Dedifferentiated amniotic fluid mesenchymal stem cell (primary cell): Measurements from ENCODE around the gene KRTCAP2.

Source experiments
- DNase-seq: peaks from one replicate; pipeline ENCODE4 v3.0.0-alpha.2; 2016; ENCODE audit errors: extremely low spot score

The KRTCAP2 gene

DNA sequence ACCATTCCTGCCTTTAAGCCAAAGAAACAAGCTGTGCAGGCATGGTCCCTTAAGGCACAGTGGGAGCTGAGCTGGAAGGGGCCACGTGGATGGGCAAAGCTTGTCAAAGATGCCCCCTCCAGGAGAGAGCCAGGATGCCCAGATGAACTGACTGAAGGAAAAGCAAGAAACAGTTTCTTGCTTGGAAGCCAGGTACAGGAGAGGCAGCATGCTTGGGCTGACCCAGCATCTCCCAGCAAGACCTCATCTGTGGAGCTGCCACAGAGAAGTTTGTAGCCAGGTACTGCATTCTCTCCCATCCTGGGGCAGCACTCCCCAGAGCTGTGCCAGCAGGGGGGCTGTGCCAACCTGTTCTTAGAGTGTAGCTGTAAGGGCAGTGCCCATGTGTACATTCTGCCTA lies 38.8 kb downstream of the KRTCAP2 start:
- DNase-seq = no peak

DNA sequence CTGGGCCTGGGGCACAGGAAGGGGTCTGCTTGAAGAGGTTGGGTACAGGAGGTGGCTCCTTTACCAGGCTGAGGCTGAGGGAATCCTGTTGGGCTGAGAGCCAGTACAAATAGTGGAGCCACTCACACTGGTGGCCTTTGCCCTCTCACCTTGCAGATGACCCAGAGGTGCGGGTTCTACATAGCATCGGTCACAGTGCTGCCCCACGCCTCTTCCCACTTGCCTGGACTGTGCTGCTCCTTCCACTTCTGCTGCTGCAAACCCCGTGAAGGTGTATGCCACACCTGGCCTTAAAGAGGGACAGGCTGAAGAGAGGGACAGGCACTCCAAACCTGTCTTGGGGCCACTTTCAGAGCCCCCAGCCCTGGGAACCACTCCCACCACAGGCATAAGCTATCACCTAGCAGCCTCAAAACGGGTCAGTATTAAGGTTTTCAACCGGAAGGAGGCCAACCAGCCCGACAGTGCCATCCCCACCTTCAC lies 39.3 kb downstream of the KRTCAP2 start:
- DNase-seq = no peak

DNA sequence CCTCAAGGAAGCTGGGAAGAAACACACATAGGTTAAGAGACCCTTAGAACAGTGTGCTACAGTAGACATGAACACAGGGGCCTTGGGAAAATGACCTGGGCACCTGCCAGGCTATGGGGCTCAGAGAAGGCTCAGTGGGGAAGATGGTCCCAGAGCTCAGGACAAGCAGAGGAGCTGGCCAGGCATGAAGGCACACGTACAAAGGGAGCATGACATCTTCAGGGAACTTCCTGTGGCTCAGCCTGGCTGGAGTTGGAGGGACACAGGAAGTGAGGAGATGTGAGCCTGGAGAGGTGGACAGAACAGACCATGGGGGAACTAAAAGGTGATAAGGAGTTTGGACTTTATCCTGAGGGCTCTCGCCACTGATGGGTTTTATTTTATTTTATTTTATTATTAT lies 41.2 kb downstream of the KRTCAP2 start:
- no peak for DNase-seq

DNA sequence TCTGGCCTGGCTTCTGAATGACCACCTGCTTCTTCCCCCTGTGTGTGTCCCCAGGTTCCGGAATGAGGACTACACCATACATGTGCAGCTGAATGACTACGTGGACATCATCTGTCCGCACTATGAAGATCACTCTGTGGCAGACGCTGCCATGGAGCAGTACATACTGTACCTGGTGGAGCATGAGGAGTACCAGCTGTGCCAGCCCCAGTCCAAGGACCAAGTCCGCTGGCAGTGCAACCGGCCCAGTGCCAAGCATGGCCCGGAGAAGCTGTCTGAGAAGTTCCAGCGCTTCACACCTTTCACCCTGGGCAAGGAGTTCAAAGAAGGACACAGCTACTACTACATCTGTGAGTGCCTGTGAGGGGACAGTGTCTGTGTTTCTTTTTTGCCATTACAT lies 41.8 kb downstream of the KRTCAP2 start:
- no peak for DNase-seq

DNA sequence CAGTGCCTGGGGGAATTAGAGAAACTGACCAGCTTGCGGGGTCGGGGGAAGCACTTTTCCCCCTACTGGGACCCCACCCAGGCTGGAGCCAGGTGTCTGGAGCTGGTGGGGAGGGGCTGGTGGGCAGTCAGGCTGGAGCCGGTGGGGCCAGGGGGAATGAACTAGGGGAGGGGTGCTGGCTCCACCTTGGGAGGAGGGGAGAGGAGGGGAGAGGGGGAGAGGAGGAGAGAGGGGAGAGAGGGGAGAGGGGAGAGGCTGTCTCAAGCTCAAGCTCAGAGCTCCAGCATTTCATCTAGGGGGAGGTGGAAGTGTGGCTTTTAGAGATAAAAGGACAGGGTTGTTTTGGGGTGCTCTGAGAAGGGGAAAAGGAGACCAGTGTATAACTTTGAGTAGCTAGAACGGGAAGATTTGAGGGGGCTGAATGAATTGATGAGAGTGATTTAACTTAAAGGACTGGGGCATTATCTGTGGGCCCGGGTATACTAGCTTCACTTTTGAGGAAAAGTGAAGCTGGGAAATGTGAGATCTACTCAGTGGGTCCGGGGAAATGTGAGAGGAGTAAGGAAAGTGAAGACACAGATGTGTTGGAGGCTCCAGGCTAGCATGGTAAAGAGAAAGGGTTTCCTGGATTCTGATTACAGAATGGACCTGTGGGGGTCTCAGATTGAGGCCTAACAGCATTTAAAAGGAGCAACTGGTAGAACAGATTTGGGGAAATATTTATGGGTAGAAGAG lies 42.7 kb downstream of the KRTCAP2 start:
- DNase-seq = no peak

DNA sequence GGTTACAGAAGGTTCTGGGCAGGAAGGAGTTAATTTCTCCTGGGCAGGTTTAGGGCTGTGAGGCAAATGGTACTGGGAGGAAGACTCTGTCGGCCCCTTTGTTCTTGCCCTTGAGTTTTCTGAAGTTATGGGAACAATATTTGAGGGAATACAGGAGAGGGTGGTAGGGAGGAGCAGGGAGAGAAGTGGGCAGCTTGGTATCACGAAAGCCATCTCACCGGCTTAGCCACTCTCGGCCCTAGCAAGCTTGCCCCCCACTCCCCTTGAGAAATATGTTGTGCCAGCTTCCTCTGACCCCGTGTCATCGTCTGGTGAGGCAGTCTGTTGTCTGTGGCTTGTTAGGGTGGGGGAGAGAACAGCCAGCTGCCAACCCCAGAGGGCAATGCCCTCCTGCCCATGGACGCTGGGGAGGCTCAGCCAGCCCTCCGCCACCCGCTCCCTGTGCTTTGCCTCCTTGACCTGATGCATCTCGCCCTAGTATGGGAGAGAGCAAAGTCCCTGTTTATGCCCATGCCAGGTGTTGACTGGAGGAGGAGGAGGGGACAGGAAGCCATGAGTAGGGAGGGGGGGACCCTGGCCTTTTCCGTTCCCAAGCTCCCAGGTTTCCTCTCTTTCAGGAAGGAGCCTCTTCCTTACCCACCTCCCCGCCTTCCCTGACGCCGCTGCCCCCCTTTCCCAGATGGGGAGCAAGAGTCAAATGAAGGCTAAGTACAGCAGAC lies 44.2 kb downstream of the KRTCAP2 start:
- DNase-seq = no peak

DNA sequence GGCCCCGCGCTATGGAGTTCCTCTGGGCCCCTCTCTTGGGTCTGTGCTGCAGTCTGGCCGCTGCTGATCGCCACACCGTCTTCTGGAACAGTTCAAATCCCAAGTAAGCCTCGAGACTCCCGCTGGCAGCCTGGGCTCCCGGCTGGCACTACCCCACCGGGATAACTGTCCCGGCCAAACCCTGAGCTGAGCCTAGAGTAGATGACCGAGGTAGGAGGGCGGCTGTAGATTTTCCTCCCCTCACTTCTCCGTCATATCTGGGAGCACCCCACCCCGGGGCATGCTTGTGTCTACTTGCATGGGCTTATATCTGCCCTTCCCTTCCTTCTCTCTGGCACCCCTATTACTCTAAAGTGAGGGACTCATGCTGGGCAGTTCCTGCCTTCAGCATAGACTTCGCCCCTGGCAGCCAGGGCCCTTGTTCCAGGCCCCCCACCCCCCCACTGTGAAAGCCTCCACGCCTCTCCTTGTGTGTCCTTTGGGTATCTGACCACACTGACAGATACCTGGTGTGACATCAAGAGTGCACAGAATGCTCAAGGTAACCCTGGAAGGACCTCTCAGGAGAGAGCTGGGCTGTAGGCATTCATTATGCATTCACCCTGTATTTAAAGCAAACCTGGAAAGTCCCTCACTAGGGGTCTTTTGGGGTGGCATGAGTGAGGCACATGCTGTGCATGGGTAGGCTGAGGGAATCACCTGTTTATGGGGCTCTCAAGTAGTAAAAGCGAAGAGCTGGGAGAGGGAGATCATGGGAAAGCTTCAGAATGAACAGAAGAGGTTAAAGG lies 44.9 kb downstream of the KRTCAP2 start:
- DNase-seq = no peak

DNA sequence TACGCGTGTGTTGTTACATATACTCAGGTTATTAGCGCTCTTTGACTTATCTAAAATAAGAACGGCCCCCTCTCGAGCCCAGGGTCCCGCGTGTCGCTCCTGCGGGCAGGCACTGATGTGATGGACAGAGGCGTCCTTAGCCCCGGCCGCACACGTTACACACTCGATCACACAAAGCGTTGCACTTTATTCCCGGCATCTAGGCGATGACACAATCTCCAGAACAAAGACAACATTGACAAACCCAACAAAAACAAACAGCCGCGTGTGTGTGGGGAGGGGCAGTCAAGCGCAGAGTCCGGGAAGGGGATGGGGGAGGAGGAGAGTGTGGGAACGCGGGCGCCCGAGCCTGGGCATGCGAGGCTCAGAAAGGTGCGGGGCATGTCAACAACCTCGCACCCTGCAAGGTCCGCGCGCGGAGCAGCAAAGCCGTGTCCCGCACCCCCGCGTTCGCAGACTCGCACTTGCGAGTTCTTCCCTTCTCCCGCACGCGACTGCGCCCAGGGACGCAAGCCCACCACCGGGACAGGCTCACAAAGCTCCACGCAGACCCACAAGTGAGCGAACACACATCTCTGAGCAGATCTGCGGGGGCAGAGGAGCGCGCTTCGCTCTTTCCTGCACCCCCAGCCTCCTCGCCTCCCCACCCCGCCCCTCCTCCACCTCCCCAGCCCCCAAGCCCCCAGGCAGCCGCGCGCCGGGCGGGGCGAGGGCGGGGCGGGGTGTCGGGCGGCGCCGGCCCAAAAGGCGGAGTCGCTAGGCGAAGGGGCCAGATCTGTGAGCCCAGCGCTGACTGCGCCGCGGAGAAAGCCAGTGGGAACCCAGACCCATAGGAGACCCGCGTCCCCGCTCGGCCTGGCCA lies 45.8 kb downstream of the KRTCAP2 start, which contains the start of gene EFNA1:
EFNA1 (plus strand) TSS at position 772 of the 862 bp plus-strand sequence. CDS start 102 bp downstream, outside the sequence.
- DNase-seq = no peak

DNA sequence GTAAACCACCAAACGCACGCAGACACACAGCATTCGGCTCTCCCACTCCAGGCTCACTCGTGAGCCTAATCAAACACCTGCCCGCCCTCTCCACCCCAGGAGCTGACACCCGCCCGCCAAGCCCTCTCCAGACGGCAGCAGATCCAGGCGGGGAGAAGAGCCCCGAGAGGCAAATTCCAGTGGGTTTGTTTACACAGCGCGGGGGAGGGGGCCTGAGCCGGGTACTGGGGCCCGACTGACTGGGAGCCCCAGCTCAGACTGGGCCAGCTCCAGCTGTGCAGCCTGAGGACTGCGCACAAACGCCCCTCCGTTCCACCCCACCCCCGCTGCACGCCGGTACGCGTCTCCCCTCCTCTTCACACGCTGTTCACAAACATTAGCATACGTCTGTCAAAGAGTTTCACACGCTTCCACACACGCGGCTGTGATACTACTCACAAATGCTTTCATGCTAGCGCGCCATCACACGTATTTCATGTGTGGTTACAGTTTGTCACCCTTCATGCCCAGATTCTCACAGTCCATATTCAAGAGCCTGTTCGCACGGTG lies 46.5 kb downstream of the KRTCAP2 start:
- no peak for DNase-seq

DNA sequence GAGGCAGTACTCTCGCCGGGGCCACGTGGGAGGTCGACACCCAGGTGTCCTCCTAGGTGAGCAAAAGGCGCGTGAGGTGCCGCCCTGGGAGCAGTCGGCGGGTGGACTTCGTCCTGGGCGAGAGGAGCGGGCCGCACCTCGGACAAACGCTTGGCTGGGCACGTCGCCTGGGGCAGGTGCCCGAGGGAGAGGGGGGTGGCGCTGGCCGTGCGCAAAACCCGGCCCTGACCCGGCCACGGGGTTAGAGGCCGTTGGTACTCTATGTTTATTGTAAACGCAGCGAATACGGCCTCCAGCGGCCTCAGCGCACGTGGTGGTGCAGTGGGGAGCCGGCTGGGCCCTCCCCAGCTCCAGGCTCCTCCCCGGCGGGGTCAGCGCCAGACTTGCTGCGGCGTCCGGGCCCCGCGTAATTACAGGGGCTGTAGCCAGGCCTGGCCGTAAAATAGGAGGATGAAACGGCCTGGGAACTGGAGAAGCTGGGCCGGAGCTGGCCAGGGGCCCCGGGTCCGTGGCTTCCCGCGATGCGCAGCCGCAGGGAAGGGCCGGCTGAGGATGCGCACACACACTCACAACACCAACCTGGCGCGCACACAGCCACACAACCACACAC lies 47.1 kb downstream of the KRTCAP2 start:
- DNase-seq = no peak

DNA sequence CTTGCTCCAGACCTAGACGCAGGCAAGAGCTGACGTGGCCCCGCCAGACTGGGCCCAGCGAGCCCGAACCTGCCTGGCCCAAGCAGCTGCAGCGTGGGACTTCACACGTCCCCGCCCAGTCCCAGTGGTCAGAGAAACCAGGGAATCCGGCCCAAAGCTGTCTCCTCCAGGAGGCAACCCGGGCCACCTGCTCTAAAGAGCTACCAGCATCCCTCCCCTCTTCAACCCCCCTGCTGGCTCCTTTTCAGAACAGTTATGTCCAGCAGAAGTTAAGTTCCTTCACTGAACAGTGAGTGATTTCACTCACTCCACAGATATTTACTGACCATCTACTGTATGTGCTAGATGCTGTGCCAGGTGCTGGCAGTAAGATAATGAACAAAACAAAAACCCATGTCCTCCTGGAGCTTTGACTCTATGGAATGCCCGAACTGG lies 47.6 kb downstream of the KRTCAP2 start:
- no peak for DNase-seq

DNA sequence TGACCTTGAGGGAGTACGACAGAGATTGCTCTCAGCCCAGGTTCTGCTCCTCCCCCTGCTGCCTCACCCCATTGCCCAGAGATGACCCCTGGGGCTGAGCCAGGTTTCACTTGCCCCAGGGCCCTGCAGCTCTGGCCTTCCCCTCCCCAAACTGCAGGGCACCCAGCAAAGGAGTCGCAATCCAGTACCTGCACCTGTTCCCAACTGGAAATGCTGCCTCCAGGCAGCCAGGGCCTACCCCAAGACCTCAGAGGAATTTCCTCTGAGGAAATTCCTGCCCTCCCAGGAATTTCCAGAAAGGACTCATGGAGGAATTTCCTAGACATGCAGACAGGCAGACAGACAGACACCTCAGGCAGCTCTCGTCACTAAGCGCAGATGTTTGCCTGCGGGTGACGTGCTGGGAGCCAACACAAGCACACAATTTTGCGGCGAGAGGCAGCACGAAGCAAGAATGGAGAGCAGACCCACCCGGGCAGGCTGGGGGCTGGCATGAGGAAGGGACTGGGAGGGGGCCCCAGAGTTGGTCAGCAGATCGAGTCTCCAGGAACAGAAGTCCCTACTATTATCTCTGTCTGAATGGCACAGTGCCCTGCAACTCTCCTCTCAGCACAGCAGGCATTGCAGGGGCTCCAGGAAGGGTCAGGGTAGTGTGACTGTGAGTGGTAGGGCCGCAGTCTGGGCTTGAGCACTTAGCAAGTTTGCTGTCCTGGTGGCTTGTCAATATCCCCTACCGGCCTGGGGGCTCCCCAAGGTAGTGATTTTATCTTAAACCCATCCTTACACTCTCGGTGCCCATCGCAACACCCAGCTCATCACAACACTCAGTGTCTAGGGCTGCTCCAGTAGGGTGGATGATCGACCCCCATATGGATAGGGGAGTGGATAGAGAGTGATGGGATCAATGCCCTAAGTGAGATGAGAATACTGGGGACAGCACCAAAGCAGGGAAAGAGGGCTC lies 48.3 kb downstream of the KRTCAP2 start:
- no peak for DNase-seq

DNA sequence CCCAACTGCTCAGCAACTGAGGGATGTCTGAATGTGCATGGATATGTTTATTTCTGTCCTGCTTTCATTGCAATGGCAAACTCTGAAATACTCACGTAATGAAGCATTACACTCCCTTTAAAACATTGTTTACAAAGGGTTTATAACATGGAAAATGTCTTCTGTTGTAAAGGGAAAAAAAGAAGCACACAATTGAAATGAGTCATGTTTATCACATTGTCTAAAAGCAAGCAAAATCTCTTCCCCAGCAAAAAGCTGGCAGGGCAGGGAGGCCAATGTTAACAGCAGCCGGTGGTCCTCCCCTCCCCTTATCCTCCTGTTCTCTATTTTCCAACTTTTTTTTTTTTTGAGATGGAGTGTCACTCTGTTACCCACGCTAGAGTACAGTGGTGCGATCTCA lies 49.3 kb downstream of the KRTCAP2 start:
- DNase-seq = no peak

DNA sequence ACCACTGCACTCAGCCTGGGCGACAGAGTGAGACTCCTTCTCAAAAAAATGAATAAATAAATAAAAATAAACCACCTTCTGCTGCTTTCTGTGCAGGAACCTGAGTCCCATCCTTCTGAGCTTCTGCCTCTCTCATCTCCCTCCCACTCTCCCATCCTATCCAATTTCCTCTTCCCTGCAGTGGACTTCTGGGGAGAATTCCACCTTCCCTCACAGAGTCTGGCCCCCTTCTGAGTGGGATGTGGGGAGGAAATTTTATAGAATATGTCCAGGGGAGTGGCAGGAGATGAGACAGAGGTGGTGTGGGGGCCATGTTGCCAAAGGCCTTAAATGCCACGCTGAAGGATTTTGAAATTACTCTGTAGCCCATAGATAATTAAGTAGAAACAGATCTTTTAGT lies 50.8 kb downstream of the KRTCAP2 start:
- no peak for DNase-seq

DNA sequence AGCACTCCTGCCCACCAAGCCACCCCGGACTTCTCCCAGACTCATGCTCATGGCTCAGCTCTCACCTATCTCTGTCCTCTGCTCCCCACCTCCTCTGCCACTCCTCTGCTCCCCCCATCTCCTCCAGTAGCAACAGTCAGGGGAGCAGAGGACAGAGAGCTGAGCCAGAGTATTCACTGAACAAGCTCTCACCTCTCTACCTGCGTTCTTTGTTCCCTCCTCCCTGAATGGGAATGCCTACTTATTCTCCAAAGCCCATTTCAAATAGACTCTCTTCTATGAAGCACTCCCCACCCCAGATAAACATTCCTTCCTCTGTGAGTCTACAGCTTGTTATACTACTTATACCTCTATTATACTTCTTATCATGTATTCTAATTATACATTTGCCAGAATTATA lies 51.9 kb downstream of the KRTCAP2 start:
- DNase-seq = no peak

DNA sequence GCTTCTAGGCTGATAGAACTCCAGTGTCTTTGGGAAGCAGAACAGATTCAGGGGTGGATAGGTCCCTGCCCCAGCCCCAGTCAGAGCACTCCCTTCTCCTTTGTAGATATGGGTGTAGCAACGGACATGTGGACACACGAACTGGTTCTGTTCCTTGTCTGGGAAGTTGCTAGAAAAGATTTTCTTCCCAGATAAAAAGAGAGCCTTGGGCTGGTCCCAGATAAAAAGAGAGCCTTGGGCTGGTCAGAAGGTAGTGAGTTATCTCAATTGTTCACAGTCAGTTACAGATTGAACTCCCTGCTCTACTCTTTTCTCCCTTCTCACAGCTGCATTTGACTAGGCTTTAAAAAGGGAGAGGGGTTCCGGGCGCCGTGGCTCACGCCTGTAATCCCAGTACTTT lies 52.9 kb downstream of the KRTCAP2 start:
- no peak for DNase-seq
